Breast epithelium (tissue), 4 donors: ENCODE data around the gene LMX1B. TPM values are rescaled to one million over a fixed set of nuclear protein-coding genes. Genes with fewer than 3 reads are reported as not detected.

Experiments
- DNase-seq, 2 donors: peaks; one replicate each; pipeline ENCODE4 v3.0.0-alpha.2; 2019; ENCODE audit warnings: low spot score in 2 of 2
- H3K27ac ChIP-seq, 2 donors: fragments of 200-600 bp; sonication (generic) in 1 of 2; one replicate each; pipeline ENCODE4 v1.5.1; 2016 to 2019; ENCODE audit warnings: mild to moderate bottlenecking in 1 of 2
- H3K27me3 ChIP-seq, 2 donors: fragments of 200-600 bp; sonication (generic) in 1 of 2; one replicate each; pipeline versions ENCODE4 v1.5.1 to v1.6.0; 2017 to 2019; ENCODE audit warnings: control low read depth in 1 of 2, mild to moderate bottlenecking in 1 of 2
- H3K36me3 ChIP-seq: fragments of 200-600 bp; one replicate; pipeline ENCODE4 v1.5.1; 2019
- H3K4me1 ChIP-seq, 2 donors: fragments of 200-600 bp; sonication (generic); one replicate each; pipeline ENCODE4 v1.5.1; 2016 to 2019; ENCODE audit warnings: control low read depth in 1 of 2
- H3K4me3 ChIP-seq, 3 donors: fragments of 200-600 bp; sonication (generic); 1 replicate in 2 of 3; 2 replicates in 1 of 3; pipeline ENCODE4 v1.5.1; 2016 to 2019; ENCODE audit warnings: mild to moderate bottlenecking in 3 of 3, moderate library complexity in 2 of 3
- H3K9me3 ChIP-seq, 2 donors: fragments of 200-600 bp; sonication (generic) in 1 of 2; one replicate each; pipeline ENCODE4 v1.5.1; 2016 to 2019; ENCODE audit warnings: control low read depth in 1 of 2
- POLR2A ChIP-seq: fragments of 450-650 bp; IDR thresholded peaks from one replicate; pipeline ENCODE4 v1.6.1; 2016; ENCODE audit warnings: antibody characterized with exemption, mild to moderate bottlenecking, moderate library complexity
- POLR2AphosphoS5 ChIP-seq, 3 donors: sonication (generic); formaldehyde crosslinking; IDR thresholded peaks; one replicate each; pipeline ENCODE4 v1.6.1; 2017; ENCODE audit warnings: antibody characterized with exemption in 3 of 3
- intact Hi-C: fragments of 100-400 bp; cut with DNase I; formaldehyde crosslinking; loops from one replicate; pipeline ENCODE4 v1.15.1; 2023; ENCODE audit warnings: low total_unique reads
- total RNA-seq, 3 donors: library from RNA; depleted of rRNA; stranded (reverse); fragments of >200 nt; gene quantifications; one replicate each; pipeline ENCODE4 v1.1.0, GENCODE V29; 2016
- TF ChIP-seq, protein P1 (sequence below), 3 donors: fragments of 450-650 bp; IDR thresholded peaks; one replicate each; pipeline ENCODE4 v1.5.1; 2016 to 2017; ENCODE audit warnings: antibody characterized with exemption in 3 of 3, mild to moderate bottlenecking in 3 of 3, moderate library complexity in 3 of 3

LMX1B gene
- total RNA-seq, 3 donors from 2014 or later: 0.16 to 20.3 (median 9.2) TPM

DNA sequence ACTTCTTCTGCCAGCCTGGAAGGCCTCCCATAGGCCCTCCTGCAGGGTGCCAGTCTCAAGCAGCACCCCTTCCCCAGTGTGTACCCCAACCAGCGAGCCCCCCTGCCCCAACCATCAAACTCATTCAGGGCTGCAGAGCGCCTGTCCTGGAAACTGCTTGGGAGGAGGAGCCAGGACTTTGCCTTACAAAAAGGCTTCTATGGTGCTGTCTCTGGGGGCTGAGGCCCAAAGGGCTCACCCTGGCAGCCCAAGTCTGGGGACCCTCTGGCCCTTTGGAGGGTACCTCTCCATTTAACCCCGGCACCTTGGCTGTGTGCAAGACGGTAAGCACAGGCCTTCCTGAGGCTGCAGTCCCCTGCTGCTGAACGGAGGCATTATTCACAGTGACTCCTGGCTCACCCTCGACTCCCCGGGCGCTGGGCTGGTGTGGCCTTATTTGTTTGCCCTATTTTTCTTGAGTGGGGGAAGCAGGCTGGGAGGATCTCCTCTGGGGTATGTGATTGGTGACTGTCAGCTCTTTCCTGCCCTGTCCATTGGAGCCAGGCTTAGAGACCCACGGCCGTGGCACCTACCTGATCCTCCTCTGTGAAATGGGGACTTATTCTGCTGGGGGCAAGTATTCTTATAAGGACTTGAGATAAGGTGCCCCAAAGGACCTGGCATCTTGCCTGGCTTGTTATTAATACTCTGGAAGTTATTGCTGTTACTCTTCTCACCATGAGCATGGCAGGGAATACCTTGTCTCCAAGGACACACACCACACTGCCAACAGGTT lies 5.8 kb downstream of the LMX1B start:
- H3K27me3 ChIP-seq: peaks cover 1 to 32% of the 10 kb centered on the region in 2 donors
- intact Hi-C loops: loop anchor here (5.0 kb wide), 3 partner anchors 53 to 838 kb away; no protein-coding TSS in a partner anchor
- no peak for TF ChIP-seq POLR2A
- TF ChIP-seq POLR2AphosphoS5 (IDR thresholded peaks at IDR 0.05): no peak
- TF ChIP-seq, protein P1, sequence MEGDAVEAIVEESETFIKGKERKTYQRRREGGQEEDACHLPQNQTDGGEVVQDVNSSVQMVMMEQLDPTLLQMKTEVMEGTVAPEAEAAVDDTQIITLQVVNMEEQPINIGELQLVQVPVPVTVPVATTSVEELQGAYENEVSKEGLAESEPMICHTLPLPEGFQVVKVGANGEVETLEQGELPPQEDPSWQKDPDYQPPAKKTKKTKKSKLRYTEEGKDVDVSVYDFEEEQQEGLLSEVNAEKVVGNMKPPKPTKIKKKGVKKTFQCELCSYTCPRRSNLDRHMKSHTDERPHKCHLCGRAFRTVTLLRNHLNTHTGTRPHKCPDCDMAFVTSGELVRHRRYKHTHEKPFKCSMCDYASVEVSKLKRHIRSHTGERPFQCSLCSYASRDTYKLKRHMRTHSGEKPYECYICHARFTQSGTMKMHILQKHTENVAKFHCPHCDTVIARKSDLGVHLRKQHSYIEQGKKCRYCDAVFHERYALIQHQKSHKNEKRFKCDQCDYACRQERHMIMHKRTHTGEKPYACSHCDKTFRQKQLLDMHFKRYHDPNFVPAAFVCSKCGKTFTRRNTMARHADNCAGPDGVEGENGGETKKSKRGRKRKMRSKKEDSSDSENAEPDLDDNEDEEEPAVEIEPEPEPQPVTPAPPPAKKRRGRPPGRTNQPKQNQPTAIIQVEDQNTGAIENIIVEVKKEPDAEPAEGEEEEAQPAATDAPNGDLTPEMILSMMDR (IDR thresholded peaks at IDR 0.05): no peak

DNA sequence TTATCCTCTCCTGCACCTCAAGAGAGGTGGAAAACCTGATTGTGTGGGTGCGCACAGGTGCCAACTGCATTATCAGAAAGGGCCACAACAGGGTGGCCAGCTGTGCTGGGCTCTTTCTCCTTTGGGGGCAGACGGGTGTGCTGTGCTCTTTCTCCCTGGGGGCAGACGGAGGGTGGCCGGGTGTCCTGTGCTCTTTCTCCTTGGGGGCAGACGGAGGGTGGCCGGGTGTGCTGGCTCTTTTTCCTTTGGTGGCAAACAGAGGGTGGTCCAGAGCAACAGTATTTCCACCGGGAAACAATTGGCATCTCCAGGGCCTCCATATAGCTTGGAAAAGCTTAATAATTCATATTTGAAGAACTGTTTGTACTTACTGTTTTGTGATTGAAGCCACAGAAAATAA lies 6.8 kb downstream of the LMX1B start:
- TF ChIP-seq, protein P1 (IDR thresholded peaks at IDR 0.05): no peak
- no peak for DNase-seq
- intact Hi-C loops: loop anchor here (5.0 kb wide), 2 partner anchors 52 to 387 kb away; no protein-coding TSS in a partner anchor
- Histone ChIP-seq H3K4me1 (peaks cover 7 to 11% of the 10 kb centered on the region in 2 donors), H3K36me3 (no peaks in the 10 kb centered on the region), H3K9me3 (no peaks in the 10 kb centered on the region), H3K27ac (peak overlapping the region; percentile 91 to 93), H3K4me3 (no peak overlapping the region), H3K27me3 (peaks cover 0 to 36% of the 10 kb centered on the region in 2 donors)

More for the DNA sequence above, 5.8 kb downstream of the LMX1B start:
- H3K4me3 ChIP-seq: peak overlapping the region in 2 of 3 donors; percentile 66 to 84
- H3K36me3 ChIP-seq: no peaks in the 10 kb centered on the region
- no peak for DNase-seq
- no peaks in the 10 kb centered on the region for H3K9me3 ChIP-seq
- H3K27ac ChIP-seq: peak overlapping the region; percentile 91 to 93
- peaks cover 7 to 11% of the 10 kb centered on the region in 2 donors for H3K4me1 ChIP-seq

DNA sequence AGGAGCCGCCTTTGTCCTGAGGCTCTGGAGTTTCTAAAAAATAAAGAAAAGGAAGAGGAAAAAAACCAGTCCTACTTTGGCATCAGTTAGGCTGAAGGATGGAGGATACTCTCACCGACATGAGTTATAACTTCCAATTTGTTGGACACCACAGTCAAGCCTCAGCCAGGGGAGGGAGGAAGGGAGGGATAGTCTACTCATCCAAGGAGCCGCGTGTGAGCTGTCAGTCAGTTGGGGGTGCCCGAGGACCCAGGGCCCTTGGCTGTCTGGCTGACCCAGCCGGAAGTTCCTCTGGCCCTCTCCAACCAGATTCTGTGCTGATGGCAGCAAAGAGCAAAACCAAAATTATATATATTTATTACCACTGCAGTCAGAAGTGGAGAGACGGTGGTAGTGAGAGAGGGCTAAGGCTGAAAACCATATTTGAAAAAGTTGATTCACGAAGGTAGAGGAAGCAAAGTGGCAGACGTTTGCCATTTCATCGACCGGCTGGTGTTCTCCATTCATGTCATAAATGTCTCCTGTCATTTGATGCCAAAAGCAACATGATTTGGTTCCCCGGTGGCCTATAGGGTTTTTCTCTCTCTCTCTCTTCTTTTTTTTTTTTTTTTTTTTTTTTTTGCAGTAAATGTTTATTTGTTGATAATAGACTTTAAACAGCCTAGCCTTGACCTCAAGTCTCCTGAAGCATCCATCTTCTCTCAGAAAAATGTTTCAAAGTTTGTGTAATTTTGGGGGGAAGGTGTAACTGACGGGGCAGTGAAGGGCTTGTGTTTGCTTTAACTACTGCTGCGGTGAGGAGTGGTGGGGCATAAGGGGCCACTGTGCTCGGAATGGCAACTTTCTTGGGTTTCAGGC lies 7.6 kb downstream of the LMX1B start:
- Histone ChIP-seq H3K4me3 (peak overlapping the region in 2 of 3 donors; percentile 5 to 40), H3K27me3 (peaks cover 0 to 40% of the 10 kb centered on the region in 2 donors), H3K27ac (peak overlapping the region; percentile 91 to 93), H3K9me3 (no peaks in the 10 kb centered on the region), H3K4me1 (peaks cover 11 to 12% of the 10 kb centered on the region in 2 donors), H3K36me3 (no peaks in the 10 kb centered on the region)
- TF ChIP-seq POLR2AphosphoS5 (IDR thresholded peaks at IDR 0.05) (no peak), POLR2A (no peak)
- TF ChIP-seq, protein P1 (IDR thresholded peaks at IDR 0.05): no peak
- intact Hi-C loops: loop anchor here (5.0 kb wide), 2 partner anchors 51 to 386 kb away; no protein-coding TSS in a partner anchor
- no peak for DNase-seq

DNA sequence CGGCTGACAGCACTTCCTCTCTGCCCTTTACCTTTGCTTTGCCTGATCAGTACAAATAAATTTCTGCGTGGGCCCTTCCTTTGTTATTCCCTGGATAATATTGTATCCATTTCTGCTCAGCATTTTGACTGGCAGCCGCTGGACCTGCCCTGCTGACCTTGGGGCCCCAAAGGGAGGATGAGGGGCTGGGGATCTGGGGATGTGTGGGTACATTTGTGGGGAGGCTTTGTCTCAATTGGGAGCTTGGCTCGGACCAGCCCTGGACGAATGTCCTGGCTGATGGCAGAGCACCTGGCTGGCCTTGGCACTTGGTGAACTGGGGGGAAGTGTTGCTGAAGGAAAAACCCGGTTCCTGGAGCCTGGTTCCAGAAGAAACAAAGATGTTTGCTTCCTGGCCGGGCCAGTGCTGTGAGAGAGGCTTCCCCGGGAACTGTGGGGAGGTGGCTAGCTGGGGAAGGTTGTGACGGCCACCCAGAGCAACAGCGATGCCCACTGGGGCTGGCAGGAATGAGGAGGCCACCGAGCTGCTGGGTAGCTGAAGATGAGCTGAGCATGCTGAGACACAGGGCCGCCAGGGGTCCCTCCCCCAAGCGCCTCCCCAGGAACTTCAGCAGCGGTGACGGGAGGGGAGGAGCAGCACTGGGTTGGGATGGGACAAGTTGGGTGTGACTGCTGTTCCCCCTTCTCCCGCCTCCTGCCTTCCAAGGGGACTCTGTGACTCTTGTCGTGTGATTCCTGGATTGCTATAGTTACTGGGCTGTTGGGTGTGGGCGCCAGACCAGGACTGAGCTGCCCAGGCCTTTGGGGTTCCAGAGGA lies 8.4 kb downstream of the LMX1B start:
- Histone ChIP-seq H3K4me3 (peak overlapping the region in 2 of 3 donors; percentile 5 to 40), H3K9me3 (no peaks in the 10 kb centered on the region), H3K27me3 (peaks cover 0 to 46% of the 10 kb centered on the region in 2 donors), H3K36me3 (no peaks in the 10 kb centered on the region), H3K27ac (peak overlapping the region; percentile 91 to 93), H3K4me1 (peaks cover 11 to 12% of the 10 kb centered on the region in 2 donors)
- peak in 1 of 2 donors; percentile 92 for DNase-seq
- TF ChIP-seq, protein P1 (IDR thresholded peaks at IDR 0.05): no peak
- TF ChIP-seq POLR2AphosphoS5 (IDR thresholded peaks at IDR 0.05) (peak in 1 of 3 donors; percentile 50), POLR2A (peak; percentile 19)
- intact Hi-C loops: loop anchor here (5.0 kb wide), 2 partner anchors 50 to 385 kb away; no protein-coding TSS in a partner anchor
